Measurements from ENCODE around the gene ZNF516.

Gene ZNF516

GRCh38 chr18:76422838-76423237 is 72.2 kb downstream of the ZNF516 start:
- no peak overlapping the region for H3K4me3 ChIP-seq (ENCODE audit: low read depth in 1 of 2, low read length in 2 of 2)
- H3K9ac ChIP-seq (ENCODE audit: low read depth, low read length) = no peak overlapping the region
- H3K4me1 ChIP-seq (ENCODE audit: insufficient read depth, low read length) = no peaks in the 10 kb centered on the region
- no peaks in the 10 kb centered on the region for H3K79me2 ChIP-seq (ENCODE audit: insufficient read depth, low read length)
- H3K9me3 ChIP-seq (ENCODE audit: insufficient read depth, low read length, severe bottlenecking) = no peaks in the 10 kb centered on the region
- ATAC-seq (ENCODE audit: insufficient read depth, low read depth) (no peak), DNase-seq (no peak)
- H3K4me2 ChIP-seq (ENCODE audit: insufficient read depth, low read length) = no peak overlapping the region
- no peak overlapping the region for H3K27ac ChIP-seq (ENCODE audit: low read length)
- no peaks in the 10 kb centered on the region for H3K36me3 ChIP-seq (ENCODE audit: insufficient read depth, low read length)
- no peaks in the 10 kb centered on the region for H3K27me3 ChIP-seq (ENCODE audit: insufficient read depth, low read length, poor library complexity)
- TF ChIP-seq CTCF (IDR thresholded peaks at IDR 0.05; ENCODE audit: borderline replicate concordance, extremely low read depth, low read length, poor library complexity, severe bottlenecking) (no peak), EZH2 (IDR thresholded peaks at IDR 0.05; ENCODE audit: borderline replicate concordance, low read depth, low read length, severe bottlenecking) (no peak)
- H4K20me1 ChIP-seq (ENCODE audit: insufficient read depth, low read length) = no peaks in the 10 kb centered on the region
- no peak overlapping the region for H2AFZ ChIP-seq (ENCODE audit: low read depth, low read length)

GRCh38 chr18:76422121-76422520 is 72.9 kb downstream of the ZNF516 start:
- no peak for ATAC-seq (ENCODE audit: insufficient read depth, low read depth)
- Histone ChIP-seq H3K9ac (ENCODE audit: low read depth, low read length) (no peak overlapping the region), H3K4me2 (ENCODE audit: insufficient read depth, low read length) (no peak overlapping the region), H3K27ac (ENCODE audit: low read length) (no peak overlapping the region), H2AFZ (ENCODE audit: low read depth, low read length) (no peak overlapping the region), H4K20me1 (ENCODE audit: insufficient read depth, low read length) (no peaks in the 10 kb centered on the region), H3K27me3 (ENCODE audit: insufficient read depth, low read length, poor library complexity) (no peaks in the 10 kb centered on the region), H3K9me3 (ENCODE audit: insufficient read depth, low read length, severe bottlenecking) (no peaks in the 10 kb centered on the region), H3K4me3 (ENCODE audit: low read depth in 1 of 2, low read length in 2 of 2) (no peak overlapping the region), H3K36me3 (ENCODE audit: insufficient read depth, low read length) (no peaks in the 10 kb centered on the region), H3K79me2 (ENCODE audit: insufficient read depth, low read length) (no peaks in the 10 kb centered on the region), H3K4me1 (ENCODE audit: insufficient read depth, low read length) (no peaks in the 10 kb centered on the region)
- TF ChIP-seq CTCF (IDR thresholded peaks at IDR 0.05; ENCODE audit: borderline replicate concordance, extremely low read depth, low read length, poor library complexity, severe bottlenecking) (no peak), EZH2 (IDR thresholded peaks at IDR 0.05; ENCODE audit: borderline replicate concordance, low read depth, low read length, severe bottlenecking) (no peak)
- no peak for DNase-seq

- DNase-seq (no peak), ATAC-seq (ENCODE audit: insufficient read depth, low read depth) (no peak)
- no peak for TF ChIP-seq CTCF (IDR thresholded peaks at IDR 0.05; ENCODE audit: borderline replicate concordance, extremely low read depth, low read length, poor library complexity, severe bottlenecking)
- no peak for TF ChIP-seq EZH2 (IDR thresholded peaks at IDR 0.05; ENCODE audit: borderline replicate concordance, low read depth, low read length, severe bottlenecking)
- H3K4me3 ChIP-seq (ENCODE audit: low read depth in 1 of 2, low read length in 2 of 2) = no peak overlapping the region
- H3K27me3 ChIP-seq (ENCODE audit: insufficient read depth, low read length, poor library complexity) = no peaks in the 10 kb centered on the region
- H2AFZ ChIP-seq (ENCODE audit: low read depth, low read length) = no peak overlapping the region
- H3K79me2 ChIP-seq (ENCODE audit: insufficient read depth, low read length) = no peaks in the 10 kb centered on the region
- H3K9me3 ChIP-seq (ENCODE audit: insufficient read depth, low read length, severe bottlenecking) = no peaks in the 10 kb centered on the region
- H3K4me1 ChIP-seq (ENCODE audit: insufficient read depth, low read length) = no peaks in the 10 kb centered on the region
- H3K4me2 ChIP-seq (ENCODE audit: insufficient read depth, low read length) = no peak overlapping the region
- no peaks in the 10 kb centered on the region for H3K36me3 ChIP-seq (ENCODE audit: insufficient read depth, low read length)
- no peaks in the 10 kb centered on the region for H4K20me1 ChIP-seq (ENCODE audit: insufficient read depth, low read length)
- no peak overlapping the region for H3K27ac ChIP-seq (ENCODE audit: low read length)
- no peak overlapping the region for H3K9ac ChIP-seq (ENCODE audit: low read depth, low read length)
These were observed 73.4 kb downstream of the ZNF516 start for GRCh38 chr18:76421685-76422078.
